ENCODE measurements around the gene HAVCR1.

DNA sequence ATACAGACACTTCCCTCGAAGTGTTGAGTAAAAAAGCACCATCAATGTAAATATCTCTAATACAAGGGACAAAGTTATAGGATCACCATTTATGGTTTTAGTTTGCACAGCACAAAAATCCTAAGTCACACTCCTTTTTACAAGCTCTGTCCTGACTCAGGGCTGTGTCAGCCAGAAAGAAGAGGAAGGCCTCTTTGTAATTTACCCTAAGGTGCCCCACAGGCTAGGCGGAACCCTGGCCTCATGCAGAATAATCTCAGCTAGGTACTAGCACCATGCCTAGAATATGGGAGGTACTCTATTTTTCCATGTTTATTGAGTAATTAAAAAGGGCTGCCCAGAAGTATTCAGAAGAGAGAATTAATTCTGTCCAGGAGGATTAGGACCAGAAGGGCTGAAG, 36.9 kb downstream of the HAVCR1 start:
- TF ChIP-seq SNAI2 (CRISPR knock-in tag; IDR thresholded peaks at IDR 0.05) (no peak), ZNF70 (CRISPR knock-in tag; IDR thresholded peaks at IDR 0.05) (no peak), ISL1 (CRISPR knock-in tag; IDR thresholded peaks at IDR 0.05) (no peak), RARB (CRISPR knock-in tag; IDR thresholded peaks at IDR 0.05) (no peak), BACH2 (CRISPR knock-in tag; IDR thresholded peaks at IDR 0.05; ENCODE audit: borderline replicate concordance) (no peak)
- TF ChIP-seq, protein P1, sequence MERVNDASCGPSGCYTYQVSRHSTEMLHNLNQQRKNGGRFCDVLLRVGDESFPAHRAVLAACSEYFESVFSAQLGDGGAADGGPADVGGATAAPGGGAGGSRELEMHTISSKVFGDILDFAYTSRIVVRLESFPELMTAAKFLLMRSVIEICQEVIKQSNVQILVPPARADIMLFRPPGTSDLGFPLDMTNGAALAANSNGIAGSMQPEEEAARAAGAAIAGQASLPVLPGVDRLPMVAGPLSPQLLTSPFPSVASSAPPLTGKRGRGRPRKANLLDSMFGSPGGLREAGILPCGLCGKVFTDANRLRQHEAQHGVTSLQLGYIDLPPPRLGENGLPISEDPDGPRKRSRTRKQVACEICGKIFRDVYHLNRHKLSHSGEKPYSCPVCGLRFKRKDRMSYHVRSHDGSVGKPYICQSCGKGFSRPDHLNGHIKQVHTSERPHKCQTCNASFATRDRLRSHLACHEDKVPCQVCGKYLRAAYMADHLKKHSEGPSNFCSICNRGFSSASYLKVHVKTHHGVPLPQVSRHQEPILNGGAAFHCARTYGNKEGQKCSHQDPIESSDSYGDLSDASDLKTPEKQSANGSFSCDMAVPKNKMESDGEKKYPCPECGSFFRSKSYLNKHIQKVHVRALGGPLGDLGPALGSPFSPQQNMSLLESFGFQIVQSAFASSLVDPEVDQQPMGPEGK (CRISPR knock-in tag; IDR thresholded peaks at IDR 0.05; ENCODE audit: borderline replicate concordance): no peak
- TF ChIP-seq, protein P2, sequence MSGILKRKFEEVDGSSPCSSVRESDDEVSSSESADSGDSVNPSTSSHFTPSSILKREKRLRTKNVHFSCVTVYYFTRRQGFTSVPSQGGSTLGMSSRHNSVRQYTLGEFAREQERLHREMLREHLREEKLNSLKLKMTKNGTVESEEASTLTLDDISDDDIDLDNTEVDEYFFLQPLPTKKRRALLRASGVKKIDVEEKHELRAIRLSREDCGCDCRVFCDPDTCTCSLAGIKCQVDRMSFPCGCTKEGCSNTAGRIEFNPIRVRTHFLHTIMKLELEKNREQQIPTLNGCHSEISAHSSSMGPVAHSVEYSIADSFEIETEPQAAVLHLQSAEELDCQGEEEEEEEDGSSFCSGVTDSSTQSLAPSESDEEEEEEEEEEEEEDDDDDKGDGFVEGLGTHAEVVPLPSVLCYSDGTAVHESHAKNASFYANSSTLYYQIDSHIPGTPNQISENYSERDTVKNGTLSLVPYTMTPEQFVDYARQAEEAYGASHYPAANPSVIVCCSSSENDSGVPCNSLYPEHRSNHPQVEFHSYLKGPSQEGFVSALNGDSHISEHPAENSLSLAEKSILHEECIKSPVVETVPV (CRISPR knock-in tag; IDR thresholded peaks at IDR 0.05): no peak
